GM12878 (cell line): ENCODE measurements around the gene MRPS35. TPM values are rescaled to one million over a fixed set of nuclear protein-coding genes. Genes with fewer than 3 reads are reported as not detected.

Experiments
- ATAC-seq: fragments of 200-7000 bp; cut with Tn5 transposase; 3 replicates; pipeline ENCODE4 v1.9.1; 2020; ENCODE audit warnings: mild to moderate bottlenecking, moderate library complexity
- BruUV-seq: library from RNA; stranded (reverse); fragments of 400-500 nt; replicated peaks from 2 replicates; lab custom pipeline; 2021; lab: Mats Ljungman, UMichigan
- CTCF ChIA-PET: fragments of 300-600 bp; sonication (Branson Sonifier 250); formaldehyde crosslinking; extraction: SDS; loops from one replicate; lab custom pipeline; 2021; ENCODE audit warnings: inconsistent platforms; lab: Yijun Ruan, JAX
- POLR2A ChIA-PET: fragments of 350-600 bp; formaldehyde crosslinking; extraction: SDS; loops from one replicate; lab custom pipeline; 2021; ENCODE audit warnings: inconsistent platforms; lab: Charles Lee
- RAD21 ChIA-PET: fragments of 300-600 bp; sonication (Branson Sonifier 250); formaldehyde crosslinking; loops from one replicate; lab custom pipeline; 2023; ENCODE audit warnings: antibody characterized with exemption; ENCODE audit not compliant: unreplicated experiment; lab: Charles Lee
- SMC1A ChIA-PET: fragments of 300-600 bp; sonication (Branson Sonifier 250); formaldehyde crosslinking; loops from one replicate; lab custom pipeline; 2023; ENCODE audit not compliant: unreplicated experiment, uncharacterized antibody; lab: Charles Lee
- DNase-seq: peaks from one replicate; pipeline ENCODE4 v3.0.0-alpha.2; 2011; ENCODE audit warnings: low read depth, low spot score
- FAIRE-seq: peaks from 3 replicates; lab custom pipeline; 2011; peaks lifted over from hg19 to GRCh38; lab: Jason Lieb, UNC
- H2AFZ ChIP-seq: 2 replicates; pipeline ENCODE4 v1.6.0; 2011; ENCODE audit warnings: low read depth, low read length, control low read depth; ENCODE audit not compliant: control insufficient read depth
- H3K27ac ChIP-seq: 2 replicates; pipeline ENCODE4 v1.5.1; 2011; ENCODE audit warnings: control low read depth; ENCODE audit not compliant: control insufficient read depth, insufficient read depth
- H3K27me3 ChIP-seq, 2 experiments: replicated peaks in 1 of 2; 2 replicates each; pipeline versions ENCODE4 v1.6.0 to v1.6.1; 2011; ENCODE audit warnings: low read length in 1 of 2; ENCODE audit not compliant: control insufficient read depth in 2 of 2, insufficient read depth in 2 of 2
- H3K36me3 ChIP-seq, 2 experiments: 2 replicates each; pipeline ENCODE4 v1.5.1; 2011; ENCODE audit warnings: low read length in 1 of 2; ENCODE audit not compliant: control insufficient read depth in 2 of 2, insufficient read depth in 2 of 2
- H3K4me1 ChIP-seq: 2 replicates; pipeline ENCODE4 v1.6.1; 2011; ENCODE audit warnings: mild to moderate bottlenecking, low read length, moderate library complexity, mixed read lengths; ENCODE audit not compliant: control insufficient read depth, insufficient read depth
- H3K4me2 ChIP-seq: 2 replicates; pipeline ENCODE4 v1.6.0; 2011; ENCODE audit warnings: control low read depth; ENCODE audit not compliant: control insufficient read depth, insufficient read depth
- H3K4me3 ChIP-seq: fragments of 200-600 bp; sonication (generic); 2 replicates; pipeline ENCODE4 v1.5.1; 2016
- H3K79me2 ChIP-seq: 2 replicates; pipeline ENCODE4 v1.6.0; 2011; ENCODE audit warnings: low read length; ENCODE audit not compliant: control insufficient read depth, insufficient read depth
- H3K9ac ChIP-seq: 2 replicates; pipeline ENCODE4 v1.8.0; 2011; ENCODE audit warnings: low read length, control low read depth, mixed read lengths; ENCODE audit not compliant: control insufficient read depth, insufficient read depth
- H3K9me3 ChIP-seq: replicated peaks from 3 replicates; pipeline ENCODE4 v1.5.1; 2011; ENCODE audit warnings: mild to moderate bottlenecking, low read length; ENCODE audit not compliant: control insufficient read depth, insufficient read depth
- H4K20me1 ChIP-seq: 2 replicates; pipeline ENCODE4 v1.6.0; 2011; ENCODE audit not compliant: control insufficient read depth, insufficient read depth
- ATF3 ChIP-seq: IDR thresholded peaks from 2 replicates; pipeline ENCODE4 v1.6.1; 2011; ENCODE audit warnings: low read depth, mild to moderate bottlenecking, low read length, moderate library complexity, borderline replicate concordance; ENCODE audit errors: extremely low read depth
- CREB1 ChIP-seq: IDR thresholded peaks from 2 replicates; pipeline ENCODE4 v1.6.1; 2012; ENCODE audit warnings: low read depth, mild to moderate bottlenecking, inconsistent platforms
- PBX3 ChIP-seq: IDR thresholded peaks from 2 replicates; pipeline ENCODE4 v1.6.1; 2011; ENCODE audit warnings: mild to moderate bottlenecking, low read depth, low read length, moderate library complexity; ENCODE audit not compliant: insufficient replicate concordance
- POU2F2 ChIP-seq: IDR thresholded peaks from 3 replicates; pipeline ENCODE4 v1.6.1; 2011; ENCODE audit warnings: low read depth, mild to moderate bottlenecking, low read length, borderline replicate concordance
- ZBTB40 ChIP-seq: fragments of 450-650 bp; IDR thresholded peaks from 2 replicates; pipeline ENCODE4 v1.6.1; 2016; ENCODE audit warnings: mild to moderate bottlenecking, moderate library complexity, borderline replicate concordance
- WGBS: methylation state at CpG from one replicate; pipeline ENCODE4 v1.1.6; 2016; ENCODE audit warnings: low lambda C conversion rate; ENCODE audit not compliant: insufficient replicate concordance, insufficient coverage; ENCODE audit errors: missing lambda C conversion rate; 5-methylcytosine and 5-hydroxymethylcytosine counted together
- in situ Hi-C: fragments of 300-500 bp; cut with MboI; formaldehyde crosslinking; loops from 9 replicates; pipeline ENCODE4 v1.14.3; 2018; ENCODE audit warnings: mixed read lengths
- intact Hi-C: fragments of 100-400 bp; cut with micrococcal nuclease; formaldehyde crosslinking; loops from one replicate; pipeline ENCODE4 v1.14.2; 2022; ENCODE audit not compliant: unreplicated experiment
- polyA plus RNA-seq, 11 experiments: library from polyadenylated mRNA; depleted of rRNA in 4 of 11; unstranded in 6 of 11; stranded (reverse) in 5 of 11; fragments of >200 nt; fragmentation: Nextera tagmentation in 4 of 11; fragmentation: Illumina TruSeq in 1 of 11; extraction: Ambion mirVana in 4 of 11; extraction: Trizol in 1 of 11; gene quantifications; 1 replicate in 1 of 11; 2 replicates in 10 of 11; pipeline versions ENCODE4 v1.2.1 to v1.2.3, GENCODE V29; 2011 to 2016; ENCODE audit warnings: inconsistent platforms in 2 of 11, missing spikeins in 2 of 11, low read depth in 1 of 11
- total RNA-seq, 4 experiments: library from RNA; depleted of rRNA in 3 of 4; stranded (reverse); fragments of >200 nt in 3 of 4; fragmentation: Illumina TruSeq in 1 of 4; extraction: Trizol in 1 of 4; gene quantifications; 2 replicates each; pipeline versions ENCODE4 v1.2.1 to v1.2.3, GENCODE V29; 2013 to 2021

Gene MRPS35
- total and polyA plus RNA-seq, 10 of the 15 experiments (the other 5 are each of a cell fraction or from before 2014, with no cell fraction given): 45.7 to 111 (median 67.1) TPM

GRCh38 chr12:27667540-27667939 lies 43.1 kb upstream of the MRPS35 start:
- Histone ChIP-seq H3K4me1 (no peaks in the 10 kb centered on the region), H3K9me3 (no peaks in the 10 kb centered on the region), H3K36me3 (no peaks in the 10 kb centered on the region; a peak in 1 of 4 replicates), H3K4me3 (no peak overlapping the region), H3K79me2 (no peaks in the 10 kb centered on the region), H3K27ac (no peak overlapping the region), H3K9ac (no peak overlapping the region), H4K20me1 (no peaks in the 10 kb centered on the region), H3K27me3 (no peaks in the 10 kb centered on the region), H2AFZ (no peak overlapping the region), H3K4me2 (no peak overlapping the region)
- SMC1A ChIA-PET: no interaction called here
- POLR2A ChIA-PET: no interaction called here
- no peak for DNase-seq
- no TSS peak for BruUV-seq
- RAD21 ChIA-PET: no interaction called here
- TF ChIP-seq POU2F2 (no peak), PBX3 (no peak), ZBTB40 (no peak), CREB1 (no peak), ATF3 (no peak)
- in situ Hi-C loops (loop anchor here (25.0 kb wide), 1 partner anchor 230 kb away; the partner anchor contains the start of gene SMCO2), intact Hi-C loops (no loop called here)
- no peak for FAIRE-seq
- 86% methylated on average over 6 of the region's 6 CpGs for WGBS
- CTCF ChIA-PET: no interaction called here
- no peak for ATAC-seq
